ENCODE data around the gene ZNF280C. TPM values are rescaled to one million over a fixed set of nuclear protein-coding genes. Genes with fewer than 3 reads are reported as not detected.

Gene ZNF280C
- total RNA-seq, 4 donors from 2014 or later = 1.8 to 10.4 (median 6.0) TPM

- no peak for TF ChIP-seq POLR2A (IDR thresholded peaks at IDR 0.05)
- TF ChIP-seq CTCF (IDR thresholded peaks at IDR 0.05) = no peak
- DNase-seq = no peak
- intact Hi-C loops (cut with DNase I; ENCODE audit: low total_unique reads) = no loop called here
- Histone ChIP-seq H3K36me3 (no peaks in the 10 kb centered on the region), H3K27ac (no peak overlapping the region), H3K4me1 (no peaks in the 10 kb centered on the region), H3K27me3 (no peaks in the 10 kb centered on the region), H3K4me3 (no peak overlapping the region), H3K9me3 (no peaks in the 10 kb centered on the region)
Measured at GRCh38 chrX:130176942-130177341, 91.8 kb downstream of the ZNF280C start.

- H3K9me3 ChIP-seq = no peaks in the 10 kb centered on the region
- no peak overlapping the region for H3K4me3 ChIP-seq
- DNase-seq = no peak
- H3K27ac ChIP-seq = no peak overlapping the region
- TF ChIP-seq POLR2A (IDR thresholded peaks at IDR 0.05) (no peak), CTCF (IDR thresholded peaks at IDR 0.05) (no peak)
- no peaks in the 10 kb centered on the region for H3K36me3 ChIP-seq
- no peaks in the 10 kb centered on the region for H3K27me3 ChIP-seq
- H3K4me1 ChIP-seq = no peaks in the 10 kb centered on the region
- intact Hi-C loops (cut with DNase I; ENCODE audit: low total_unique reads) = no loop called here
Measured at GRCh38 chrX:130176354-130176776, 92.3 kb downstream of the ZNF280C start.

- Histone ChIP-seq H3K27me3 (no peaks in the 10 kb centered on the region), H3K36me3 (no peaks in the 10 kb centered on the region), H3K4me3 (no peak overlapping the region), H3K4me1 (no peaks in the 10 kb centered on the region), H3K27ac (peak overlapping the region; percentile 71 to 78), H3K9me3 (no peaks in the 10 kb centered on the region)
- DNase-seq = no peak
- TF ChIP-seq CTCF (IDR thresholded peaks at IDR 0.05) (no peak), POLR2A (IDR thresholded peaks at IDR 0.05) (no peak)
- intact Hi-C loops (cut with DNase I; ENCODE audit: low total_unique reads) = no loop called here
Measured at GRCh38 chrX:130174937-130175336, 93.8 kb downstream of the ZNF280C start.

GRCh38 chrX:130174045-130174704, 94.5 kb downstream of the ZNF280C start:
- H3K4me1 ChIP-seq = no peaks in the 10 kb centered on the region
- peak; percentile 41 to 50 for DNase-seq
- intact Hi-C loops (cut with DNase I; ENCODE audit: low total_unique reads) = no loop called here
- H3K9me3 ChIP-seq = no peaks in the 10 kb centered on the region
- TF ChIP-seq CTCF (IDR thresholded peaks at IDR 0.05) (no peak), POLR2A (IDR thresholded peaks at IDR 0.05) (no peak)
- peak overlapping the region; percentile 71 to 78 for H3K27ac ChIP-seq
- H3K36me3 ChIP-seq = no peaks in the 10 kb centered on the region
- H3K27me3 ChIP-seq = no peaks in the 10 kb centered on the region
- H3K4me3 ChIP-seq = no peak overlapping the region

GRCh38 chrX:130173190-130173895, 95.4 kb downstream of the ZNF280C start:
- Histone ChIP-seq H3K4me1 (no peaks in the 10 kb centered on the region), H3K27ac (peak overlapping the region; percentile 71 to 78), H3K27me3 (no peaks in the 10 kb centered on the region), H3K36me3 (no peaks in the 10 kb centered on the region), H3K4me3 (no peak overlapping the region), H3K9me3 (no peaks in the 10 kb centered on the region)
- peak; percentile 56 to 63 for DNase-seq
- intact Hi-C loops (cut with DNase I; ENCODE audit: low total_unique reads) = no loop called here
- TF ChIP-seq POLR2A (IDR thresholded peaks at IDR 0.05) = no peak
- no peak for TF ChIP-seq CTCF (IDR thresholded peaks at IDR 0.05)

Data from uterus (tissue), 4 donors.